Glomerular visceral epithelial cell (primary cell): Measurements from ENCODE around the gene ARSI.
"Not testable (repeated sequence)": the region's sequence is repeated elsewhere in the genome, so short reads cannot be mapped to it uniquely, and the experiment has no call there.

Source experiments
- DNase-seq: peaks from one replicate; pipeline ENCODE4 v3.0.0-alpha.2; 2016; ENCODE audit errors: extremely low spot score

The ARSI gene

DNA sequence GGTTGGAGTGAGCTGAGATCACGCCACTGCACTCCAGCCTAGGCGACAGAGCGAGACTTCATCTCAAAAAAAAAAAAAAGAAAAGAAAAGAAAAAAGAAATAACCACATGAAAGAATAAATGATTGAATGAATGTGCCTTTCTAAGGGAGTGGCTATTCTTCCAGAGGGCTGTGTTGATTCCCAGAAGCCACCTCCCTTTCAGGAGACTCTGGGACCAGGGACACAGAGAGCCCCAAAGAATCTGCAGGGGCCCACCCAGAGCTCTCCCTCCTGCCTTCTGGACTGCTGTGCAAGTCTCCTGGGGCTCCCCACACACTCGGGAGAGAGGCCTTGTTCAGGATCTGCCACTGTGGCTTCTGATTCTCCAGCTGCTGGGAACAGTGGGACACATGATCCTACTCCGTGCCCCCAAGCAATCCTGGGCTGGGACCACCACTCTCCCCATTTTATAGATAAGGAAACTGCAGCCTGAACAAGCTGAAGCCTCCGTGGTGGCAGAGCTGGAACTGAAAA, 36.8 kb downstream of the ARSI start:
- no peak for DNase-seq

- DNase-seq = no peak
Measured at GRCh38 chr5:150264667-150265603, 37.8 kb downstream of the ARSI start.

DNA sequence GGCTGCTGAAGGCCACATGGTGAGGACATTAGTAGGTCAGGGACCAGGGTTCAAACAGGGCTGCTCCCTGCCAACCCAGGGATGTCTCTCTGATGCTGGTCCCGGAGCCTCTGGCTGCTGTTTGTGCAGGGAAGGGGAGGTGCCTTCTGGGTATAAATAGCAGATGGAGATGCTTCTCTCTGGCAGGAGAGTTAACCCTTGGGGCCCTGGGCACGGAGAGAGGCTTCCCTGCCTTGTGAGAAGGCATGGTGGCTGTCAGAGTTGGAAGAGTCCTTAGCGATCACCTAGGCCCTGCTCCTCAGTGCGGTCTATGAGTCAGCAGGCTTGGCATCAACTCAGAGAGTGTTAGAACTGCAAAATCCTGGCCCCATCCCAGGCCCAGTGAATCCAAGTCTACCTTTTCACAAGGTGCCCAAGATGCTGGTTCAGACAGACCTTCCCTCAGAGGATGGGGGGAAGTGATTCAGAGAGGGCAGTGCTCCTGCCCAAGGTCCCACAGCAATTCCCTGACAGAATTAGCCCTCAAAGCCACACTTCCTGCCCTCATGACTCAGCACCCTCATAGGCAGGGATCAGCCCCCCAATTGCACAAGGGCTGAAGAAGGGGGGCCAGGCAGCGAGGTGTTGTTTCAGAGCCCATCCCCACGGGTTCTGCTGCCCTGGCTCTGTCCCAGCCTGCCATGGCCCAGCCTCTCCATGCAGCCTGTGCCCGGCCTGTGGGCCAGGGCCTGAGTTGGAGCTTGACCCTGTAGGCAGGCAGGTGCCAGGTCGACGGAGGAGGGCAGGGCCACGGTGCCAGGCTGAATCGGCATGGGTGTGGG, 38.7 kb downstream of the ARSI start:
- peak; percentile 98 for DNase-seq

- DNase-seq = no peak
Measured at GRCh38 chr5:150263375-150263775, 39.3 kb downstream of the ARSI start.

GRCh38 chr5:150262502-150262901, 40.2 kb downstream of the ARSI start:
- no peak for DNase-seq

- DNase-seq = peak; percentile 23
Measured at GRCh38 chr5:150261231-150261630, 41.5 kb downstream of the ARSI start.

DNA sequence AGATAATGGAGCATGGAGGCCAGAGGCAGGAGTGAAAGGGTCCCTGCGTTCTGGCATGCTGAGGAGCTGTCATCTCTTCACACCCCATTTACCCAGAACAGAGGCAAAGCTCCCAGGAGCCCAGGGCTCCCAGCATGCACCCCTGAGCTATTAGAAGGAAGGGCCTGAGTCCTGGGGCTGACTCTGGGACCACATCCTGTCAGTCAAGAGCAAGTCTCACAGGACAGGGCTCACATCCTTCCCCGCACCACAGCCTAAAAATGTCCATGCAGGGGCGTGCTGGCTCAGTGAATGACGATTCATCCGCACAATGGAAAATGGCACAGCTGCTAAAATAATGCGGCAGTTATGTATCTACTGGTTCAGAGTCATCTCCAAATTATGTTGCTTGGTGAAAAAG, 44.6 kb downstream of the ARSI start:
- DNase-seq = peak; percentile 17

DNA sequence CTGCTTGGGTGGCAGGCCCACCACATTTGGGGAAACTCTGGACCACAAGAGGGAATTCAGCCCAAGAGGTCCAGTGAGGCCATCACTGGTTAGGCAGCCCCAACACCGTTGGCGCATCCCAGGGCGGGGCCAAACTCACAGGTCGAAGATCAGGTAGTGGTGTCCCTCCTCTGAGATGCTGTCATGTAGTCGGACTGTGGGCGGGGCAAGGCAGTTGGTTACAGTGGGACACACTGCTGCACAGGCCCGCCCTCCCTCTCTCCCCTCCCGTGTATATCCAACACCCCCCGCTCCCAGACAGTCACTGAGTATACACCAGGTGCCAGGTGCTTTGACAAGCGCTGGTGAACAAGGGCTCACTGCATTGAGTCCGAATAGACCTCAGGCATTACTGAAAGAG, 45.3 kb downstream of the ARSI start:
- no peak for DNase-seq

DNA sequence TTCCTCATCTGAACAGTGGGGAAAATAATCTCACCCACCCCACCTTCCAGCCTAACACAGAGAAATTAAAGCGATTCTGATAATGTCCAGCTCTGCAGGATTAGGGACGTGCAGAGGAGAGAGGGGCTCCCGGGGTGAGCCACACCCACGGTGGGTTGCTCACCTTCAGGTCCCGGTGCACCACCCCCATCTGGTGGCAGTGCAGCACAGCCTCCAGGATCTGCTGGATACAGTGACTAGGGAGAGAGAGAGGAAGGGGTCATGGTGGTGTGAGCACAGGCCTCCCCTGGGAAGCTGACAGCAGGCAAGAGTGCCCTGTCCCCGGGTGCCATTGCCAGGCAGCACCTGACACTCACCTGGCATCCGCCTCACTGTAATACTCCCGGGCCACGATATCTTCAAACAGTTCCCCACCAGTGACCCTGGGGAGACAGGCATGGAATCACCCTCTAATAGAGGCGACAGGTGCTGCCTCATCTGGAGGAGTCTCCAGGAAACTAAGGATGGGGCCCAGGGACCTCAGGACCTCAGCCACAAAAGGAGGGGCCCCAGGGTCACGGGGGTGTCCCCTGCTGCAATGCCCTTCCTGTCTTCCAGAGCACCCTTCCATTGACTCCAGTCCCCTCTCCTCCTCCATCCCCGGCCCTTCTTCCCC, 46.2 kb downstream of the ARSI start:
- no peak for DNase-seq

DNA sequence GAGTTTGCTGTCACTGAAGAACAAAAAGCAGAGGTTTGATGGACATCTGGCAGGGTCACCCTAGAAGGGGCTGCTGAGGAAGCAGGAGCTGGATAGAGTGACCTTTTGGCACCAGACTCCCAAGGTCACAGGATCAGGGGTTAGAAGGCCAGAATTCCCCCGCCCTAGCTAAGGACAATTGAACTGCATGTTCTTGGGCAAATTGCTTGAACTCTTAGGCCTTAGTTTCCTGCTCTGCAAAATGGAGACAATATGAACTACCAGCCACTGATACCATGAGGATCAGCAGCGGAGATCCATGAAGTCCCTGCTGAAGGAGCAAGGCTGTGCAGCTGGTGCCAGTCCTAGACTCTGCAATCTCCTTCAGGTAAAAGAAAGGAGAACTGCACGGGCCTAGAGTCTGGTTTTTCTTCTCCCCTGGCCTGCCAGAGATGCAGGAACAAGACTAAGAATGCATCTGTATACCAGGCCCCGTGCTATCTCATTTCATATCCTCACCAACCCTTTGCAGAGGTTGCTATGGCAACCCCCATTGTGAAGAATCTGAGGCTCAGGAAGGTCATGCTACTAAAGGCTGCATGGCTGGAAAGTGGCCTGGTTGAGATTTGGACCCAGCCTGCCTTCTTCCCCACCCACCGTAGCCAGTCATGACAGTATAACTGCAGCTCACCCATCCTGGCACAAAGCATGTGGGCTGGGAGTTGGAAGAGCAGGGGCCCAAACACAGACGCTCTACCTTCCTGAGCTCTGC, 46.9 kb downstream of the ARSI start:
- DNase-seq = no peak

GRCh38 chr5:150254774-150255173, 47.9 kb downstream of the ARSI start:
- no peak for DNase-seq

DNA sequence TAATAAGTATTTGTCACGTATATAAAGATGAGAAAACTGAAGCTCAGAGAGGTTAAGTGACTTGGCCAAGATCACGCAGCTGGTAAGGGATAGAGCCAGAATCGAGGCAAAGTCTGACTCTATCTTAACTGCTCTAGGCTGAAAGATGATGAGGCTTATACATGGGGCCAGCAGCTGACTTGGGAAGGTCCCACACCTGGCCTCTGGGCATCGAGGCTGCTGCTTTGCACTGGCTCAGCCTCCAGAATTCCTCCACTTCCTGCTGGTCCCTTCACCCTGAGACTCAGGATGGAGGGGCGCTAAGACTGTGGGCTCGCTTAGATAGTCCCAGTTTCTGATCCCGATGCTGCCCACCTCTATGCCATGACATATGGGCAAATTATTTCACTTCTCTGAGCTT, 48.3 kb downstream of the ARSI start:
- no peak for DNase-seq

GRCh38 chr5:150253416-150254208, 49.1 kb downstream of the ARSI start:
- DNase-seq = no peak

- no peak for DNase-seq
Measured at GRCh38 chr5:150252489-150252888, 50.2 kb downstream of the ARSI start.

- no peak for DNase-seq
Measured at GRCh38 chr5:150251504-150251903, 51.2 kb downstream of the ARSI start.

DNA sequence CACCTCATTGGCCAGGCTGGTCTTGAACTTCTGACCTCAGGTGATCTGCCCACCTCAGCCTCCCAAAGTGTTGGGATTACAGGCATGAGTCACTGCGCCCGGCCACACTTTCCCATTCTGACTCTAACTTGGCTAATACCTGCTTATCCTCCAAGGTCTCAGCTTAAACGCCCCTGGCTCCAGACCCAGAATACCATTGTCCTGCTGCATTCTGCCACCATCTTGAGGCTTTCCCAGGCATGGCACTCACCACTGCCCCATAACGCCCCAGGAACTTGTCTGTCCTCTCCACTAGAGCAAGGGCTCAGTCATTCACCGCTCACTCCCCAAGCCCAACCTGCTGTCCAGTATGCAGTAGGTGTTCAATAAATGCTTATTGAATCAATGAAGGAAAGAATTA, 53.0 kb downstream of the ARSI start:
- no peak for DNase-seq

GRCh38 chr5:150248946-150249345, 53.8 kb downstream of the ARSI start:
- DNase-seq = no peak

DNA sequence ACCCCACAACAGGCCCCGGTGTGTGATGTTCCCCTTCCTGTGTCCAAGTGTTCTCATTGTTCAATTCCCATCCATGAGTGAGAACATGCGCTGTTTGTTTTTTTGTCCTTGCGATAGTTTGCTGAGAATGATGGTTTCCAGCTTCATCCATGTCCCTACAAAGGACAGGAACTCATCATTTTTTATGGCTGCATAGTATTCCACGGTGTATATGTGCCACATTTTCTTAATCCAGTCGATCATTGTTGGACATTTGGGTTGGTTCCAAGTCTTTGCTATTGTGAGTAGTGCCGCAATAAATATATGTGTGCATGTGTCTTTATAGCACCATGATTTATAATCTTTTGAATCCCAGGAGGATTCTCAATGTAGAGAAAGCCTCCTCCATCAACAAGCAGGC, 54.2 kb downstream of the ARSI start:
- not testable (repeated sequence) for DNase-seq

DNA sequence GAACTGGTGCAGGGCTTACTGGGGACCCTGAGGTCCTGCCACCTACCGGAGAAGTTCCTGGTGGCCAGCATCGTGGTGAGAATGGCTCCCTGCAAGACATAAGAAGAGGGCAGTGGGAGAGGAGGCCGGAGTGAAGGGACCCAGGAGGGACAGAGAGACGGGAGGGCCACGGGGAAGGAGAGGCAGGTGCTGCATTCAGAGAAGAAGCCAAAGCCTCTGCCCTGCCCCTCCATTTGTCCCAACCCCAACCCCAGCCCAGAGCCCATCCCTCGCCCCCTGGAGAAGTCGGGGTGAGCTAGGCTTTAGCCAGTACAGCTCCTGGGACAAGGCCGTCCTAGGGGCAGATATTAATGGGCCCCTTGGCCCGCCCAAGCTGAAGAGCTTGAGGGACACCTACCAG, 55.0 kb downstream of the ARSI start:
- DNase-seq = no peak

GRCh38 chr5:150246835-150247234, 55.9 kb downstream of the ARSI start:
- DNase-seq = no peak

- DNase-seq = no peak
Measured at GRCh38 chr5:150246429-150246828, 56.3 kb downstream of the ARSI start.
